Epithelial cell of prostate (primary cell): ENCODE data around the gene METTL21C.

Experiments
- DNase-seq: peaks from one replicate; pipeline ENCODE4 v3.0.0-alpha.2; 2011; ENCODE audit warnings: low read depth, low spot score
- H3K27ac ChIP-seq: fragments of 450-650 bp; 2 replicates; pipeline ENCODE4 v1.5.1; 2017; ENCODE audit warnings: mild to moderate bottlenecking

The METTL21C gene

GRCh38 chr13:102675115-102675514 lies 19.7 kb downstream of the METTL21C start:
- H3K27ac ChIP-seq, result no peak overlapping the region
- DNase-seq, result no peak

- DNase-seq, result no peak
- no peak overlapping the region for H3K27ac ChIP-seq
Observed at GRCh38 chr13:102670130-102670529, 24.7 kb downstream of the METTL21C start.

GRCh38 chr13:102667911-102668310 lies 26.9 kb downstream of the METTL21C start:
- no peak for DNase-seq
- no peak overlapping the region for H3K27ac ChIP-seq

GRCh38 chr13:102667023-102667422 lies 27.8 kb downstream of the METTL21C start:
- H3K27ac ChIP-seq, result no peak overlapping the region
- DNase-seq, result no peak

- no peak for DNase-seq
Observed at GRCh38 chr13:102659168-102659713, 35.6 kb downstream of the METTL21C start.

GRCh38 chr13:102658660-102659059 lies 36.2 kb downstream of the METTL21C start:
- no peak for DNase-seq
- H3K27ac ChIP-seq, result no peak overlapping the region

More at GRCh38 chr13:102659168-102659713, 35.6 kb downstream of the METTL21C start:
- H3K27ac ChIP-seq, result no peak overlapping the region

- no peak overlapping the region for H3K27ac ChIP-seq
- no peak for DNase-seq
Observed at GRCh38 chr13:102657630-102658029, 37.2 kb downstream of the METTL21C start.

- H3K27ac ChIP-seq, result no peak overlapping the region
- DNase-seq, result no peak
Observed at GRCh38 chr13:102654756-102655155, 40.1 kb downstream of the METTL21C start.

- DNase-seq, result no peak
- no peak overlapping the region for H3K27ac ChIP-seq
Observed at GRCh38 chr13:102651892-102652291, 43.0 kb downstream of the METTL21C start.

GRCh38 chr13:102651392-102651791 lies 43.5 kb downstream of the METTL21C start:
- DNase-seq, result no peak

GRCh38 chr13:102650444-102650843 lies 44.4 kb downstream of the METTL21C start:
- H3K27ac ChIP-seq, result no peak overlapping the region
- no peak for DNase-seq

More at GRCh38 chr13:102651392-102651791, 43.5 kb downstream of the METTL21C start:
- no peak overlapping the region for H3K27ac ChIP-seq

GRCh38 chr13:102648046-102648445 lies 46.8 kb downstream of the METTL21C start:
- no peak for DNase-seq

GRCh38 chr13:102645701-102646100 lies 49.1 kb downstream of the METTL21C start:
- H3K27ac ChIP-seq, result no peak overlapping the region
- no peak for DNase-seq

More at GRCh38 chr13:102648046-102648445, 46.8 kb downstream of the METTL21C start:
- H3K27ac ChIP-seq, result no peak overlapping the region

GRCh38 chr13:102643656-102644055 lies 51.2 kb downstream of the METTL21C start:
- DNase-seq, result no peak

GRCh38 chr13:102642475-102642874 lies 52.4 kb downstream of the METTL21C start:
- no peak overlapping the region for H3K27ac ChIP-seq
- no peak for DNase-seq

More at GRCh38 chr13:102643656-102644055, 51.2 kb downstream of the METTL21C start:
- H3K27ac ChIP-seq, result no peak overlapping the region

- no peak overlapping the region for H3K27ac ChIP-seq
- no peak for DNase-seq
Observed at GRCh38 chr13:102642029-102642428, 52.8 kb downstream of the METTL21C start.

- DNase-seq, result no peak
- no peak overlapping the region for H3K27ac ChIP-seq
Observed at GRCh38 chr13:102638741-102639140, 56.1 kb downstream of the METTL21C start.
